HG03039 (cell line): ENCODE measurements around the gene CRABP2.

ENCODE experiments used
- ATAC-seq: cut with Tn5 transposase; IDR thresholded peaks from one replicate; pipeline ENCODE4 v1.9.1; 2021; ENCODE audit warnings: mild to moderate bottlenecking, moderate library complexity; ENCODE audit not compliant: unreplicated experiment

The CRABP2 gene

DNA sequence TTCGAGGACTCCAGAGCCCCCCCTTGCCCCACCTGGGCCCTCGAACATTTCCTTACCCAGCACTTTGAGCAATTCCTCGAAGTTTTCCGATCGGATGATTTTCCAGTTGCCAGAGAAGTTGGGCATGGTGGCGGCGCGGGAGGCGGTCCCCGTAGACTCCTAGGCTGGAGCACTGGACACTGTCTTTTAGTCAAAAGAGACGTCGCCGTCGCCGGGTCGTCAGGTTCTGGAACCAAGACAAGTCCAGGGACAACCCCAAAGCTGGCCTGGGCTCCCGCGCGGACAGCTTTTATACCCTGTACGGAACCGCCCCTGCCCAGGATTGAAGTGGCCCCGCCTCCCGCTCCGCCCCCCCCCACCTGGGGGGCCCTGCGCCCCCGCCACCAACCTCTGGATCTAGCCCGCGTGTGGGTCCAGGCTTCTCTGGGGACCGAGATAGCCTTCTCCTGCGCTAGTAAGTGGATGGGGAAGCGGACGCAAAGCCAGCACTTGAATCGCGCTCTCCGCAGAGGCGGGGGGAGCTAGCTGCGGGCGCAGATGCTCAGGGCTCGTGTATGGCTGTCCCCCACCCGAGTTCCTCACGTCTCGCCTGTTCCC, at the start of gene CRABP2:
Gene CRABP2, minus strand, starts transcription at position 263 of the 597 bp plus-strand sequence. Its CDS starts 137 bp downstream, at position 126.
- ATAC-seq = no peak

DNA sequence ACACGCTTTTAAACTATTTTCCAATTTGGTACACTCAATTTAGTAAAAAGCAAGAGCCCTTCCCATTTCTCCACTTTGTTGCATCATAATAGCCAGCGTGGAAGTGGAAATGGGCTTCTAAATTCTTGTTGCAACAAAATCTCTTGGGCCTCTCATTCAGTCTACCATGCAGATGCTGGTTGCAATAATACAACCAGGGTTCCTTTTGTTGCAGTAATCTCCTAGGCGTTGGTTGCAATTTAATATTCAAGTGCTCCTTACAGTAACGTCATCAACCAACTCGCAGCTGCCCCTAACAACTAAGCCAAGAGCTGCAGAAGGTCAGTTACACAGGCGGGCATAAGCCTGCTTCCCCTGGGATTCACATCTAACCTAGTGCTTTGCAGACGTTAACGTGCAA, 48.8 kb upstream of the CRABP2 start:
- ATAC-seq = no peak

DNA sequence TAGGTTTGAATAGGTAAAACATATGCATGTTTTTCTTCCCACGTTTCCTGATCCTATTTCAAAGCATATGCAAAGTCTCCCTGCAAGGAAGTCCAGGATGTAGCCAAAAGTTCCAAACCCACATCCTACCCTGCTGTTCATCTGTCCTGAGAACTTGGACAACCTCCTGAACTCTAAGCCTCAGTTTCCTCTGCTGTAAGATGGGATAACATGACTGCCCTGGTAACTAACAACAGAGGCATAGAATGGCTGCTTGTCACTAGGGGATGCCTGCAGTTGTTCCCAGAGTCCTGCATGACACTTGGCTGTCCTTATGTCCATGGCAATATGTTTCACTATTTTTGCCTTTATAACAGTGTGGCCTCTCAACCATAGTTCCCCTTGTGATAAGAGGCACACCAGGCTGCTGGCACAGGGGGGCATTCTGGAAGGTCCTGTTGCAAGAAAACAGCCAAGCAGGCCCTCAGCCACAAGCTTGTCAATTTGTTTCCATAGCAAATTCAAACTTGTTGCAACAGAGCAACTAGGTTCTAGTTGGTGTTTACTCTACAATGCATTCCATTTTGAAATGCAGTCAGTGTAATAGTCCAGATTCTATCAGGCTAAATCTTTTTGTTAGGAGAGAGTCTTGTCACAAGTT, 47.6 kb upstream of the CRABP2 start:
- no peak for ATAC-seq

DNA sequence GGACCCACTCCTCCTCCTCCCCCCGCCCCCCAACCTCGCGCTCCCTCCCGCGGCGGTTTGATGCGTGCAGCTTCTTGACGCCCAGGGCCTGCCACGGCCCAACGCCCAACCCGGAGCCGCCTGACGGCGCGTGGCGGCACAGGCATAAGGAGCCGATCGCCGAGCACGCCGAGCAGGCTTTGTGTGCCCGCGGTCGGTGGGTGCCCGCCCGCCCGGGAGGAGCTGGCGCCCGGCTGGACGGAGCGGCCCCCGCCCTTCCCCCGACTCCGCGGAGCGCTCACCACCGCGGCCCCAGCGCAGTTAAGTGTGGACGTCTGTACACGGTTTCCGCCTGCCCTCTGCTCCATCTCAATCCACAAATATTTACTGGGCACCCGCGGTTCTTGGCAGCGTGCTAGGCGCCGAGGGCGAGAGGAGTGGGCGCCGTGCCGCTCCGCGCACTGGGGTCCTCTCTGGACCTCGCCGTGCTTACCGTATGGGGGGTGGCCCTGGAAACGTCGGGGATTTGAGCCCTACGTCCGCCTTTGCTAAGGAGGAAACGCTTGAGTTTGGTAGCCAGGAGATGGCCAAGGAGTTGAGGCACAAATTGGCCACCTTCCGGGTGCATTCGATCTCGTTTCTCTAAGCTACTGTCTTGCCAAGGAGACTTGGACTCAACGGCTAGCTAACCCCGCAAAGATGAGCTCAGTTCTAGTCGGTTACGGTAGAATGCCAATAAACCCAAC, 46.5 kb upstream of the CRABP2 start:
- ATAC-seq = peak; percentile 53

DNA sequence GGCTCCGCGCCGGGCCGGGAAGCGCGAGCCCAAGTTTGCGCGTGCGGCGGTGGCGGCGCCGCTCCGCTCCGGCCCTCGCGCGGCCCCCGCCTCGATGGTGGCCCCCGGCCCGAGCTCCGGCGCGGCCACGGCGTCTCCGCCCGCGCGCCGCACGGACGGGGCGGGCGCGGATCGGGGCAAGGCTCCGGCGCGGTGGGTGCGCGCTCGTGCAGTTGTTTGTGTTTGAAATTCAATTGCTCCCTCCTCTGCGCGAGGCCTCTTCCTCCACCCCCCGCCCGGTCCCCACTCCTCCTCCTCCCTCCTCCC, 46.0 kb upstream of the CRABP2 start, which contains the start of gene HDGF:
Gene HDGF, minus strand, starts transcription at position 225 of the 306 bp plus-strand sequence. CDS start 246 bp downstream, outside the sequence.
- no peak for ATAC-seq

DNA sequence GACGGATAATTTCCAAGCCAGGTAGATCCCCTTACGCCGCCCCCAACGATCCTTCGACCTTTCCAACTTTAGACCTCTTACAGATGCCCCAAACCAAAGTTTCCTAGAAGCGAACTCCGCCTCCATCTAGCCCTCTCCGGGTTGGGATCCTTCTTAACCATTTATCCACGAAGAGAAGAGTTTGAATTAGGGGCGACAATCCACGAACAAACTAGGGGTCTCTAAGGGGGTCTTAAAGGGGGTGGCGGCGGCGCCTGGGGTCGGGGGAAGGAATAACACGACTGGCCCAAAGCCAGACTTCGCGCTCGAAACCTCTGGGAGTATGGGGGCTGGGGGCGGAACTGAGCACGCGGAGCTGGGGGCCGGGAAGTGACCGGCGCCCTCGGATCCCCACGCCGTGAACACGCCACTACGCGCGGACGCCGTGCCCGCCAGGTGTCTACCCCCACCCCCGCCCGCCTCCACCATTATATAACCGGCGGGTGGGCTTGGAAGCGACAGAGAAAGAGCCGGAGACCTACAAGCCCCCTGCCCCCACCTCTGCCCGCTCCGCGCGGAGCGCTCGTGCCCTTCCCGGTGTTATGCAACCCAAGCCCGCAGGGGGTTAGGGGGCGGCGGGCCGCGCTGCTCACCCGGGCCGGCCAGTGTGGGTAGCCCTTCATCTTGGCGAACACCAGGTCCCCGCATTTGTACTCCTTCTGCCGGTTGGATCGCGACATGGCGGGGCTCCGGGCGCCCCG, 45.5 kb upstream of the CRABP2 start:
- peak; percentile 11 for ATAC-seq

DNA sequence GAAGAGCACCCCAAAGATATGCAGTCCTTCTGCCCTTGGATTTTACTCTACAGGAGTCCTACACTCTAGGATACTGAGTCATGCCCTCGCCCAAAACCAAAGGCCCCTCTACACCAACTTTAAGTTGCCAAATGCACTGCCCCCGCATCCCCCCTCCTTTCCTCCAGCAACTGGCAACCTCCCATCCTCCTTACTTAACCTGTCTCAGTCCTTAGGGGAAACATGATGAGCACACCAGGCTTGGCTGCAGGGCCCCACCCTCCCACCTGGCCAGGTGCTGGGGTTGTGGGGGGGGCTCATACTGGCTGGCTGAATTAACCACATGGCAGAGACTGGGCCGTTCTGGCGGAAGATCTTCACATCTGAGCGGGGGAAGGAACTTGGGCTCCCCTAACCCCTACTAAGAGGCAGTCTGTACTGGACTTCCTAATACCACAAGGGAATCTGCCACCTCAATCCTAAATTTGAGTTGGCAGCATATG, 44.8 kb upstream of the CRABP2 start:
- no peak for ATAC-seq

DNA sequence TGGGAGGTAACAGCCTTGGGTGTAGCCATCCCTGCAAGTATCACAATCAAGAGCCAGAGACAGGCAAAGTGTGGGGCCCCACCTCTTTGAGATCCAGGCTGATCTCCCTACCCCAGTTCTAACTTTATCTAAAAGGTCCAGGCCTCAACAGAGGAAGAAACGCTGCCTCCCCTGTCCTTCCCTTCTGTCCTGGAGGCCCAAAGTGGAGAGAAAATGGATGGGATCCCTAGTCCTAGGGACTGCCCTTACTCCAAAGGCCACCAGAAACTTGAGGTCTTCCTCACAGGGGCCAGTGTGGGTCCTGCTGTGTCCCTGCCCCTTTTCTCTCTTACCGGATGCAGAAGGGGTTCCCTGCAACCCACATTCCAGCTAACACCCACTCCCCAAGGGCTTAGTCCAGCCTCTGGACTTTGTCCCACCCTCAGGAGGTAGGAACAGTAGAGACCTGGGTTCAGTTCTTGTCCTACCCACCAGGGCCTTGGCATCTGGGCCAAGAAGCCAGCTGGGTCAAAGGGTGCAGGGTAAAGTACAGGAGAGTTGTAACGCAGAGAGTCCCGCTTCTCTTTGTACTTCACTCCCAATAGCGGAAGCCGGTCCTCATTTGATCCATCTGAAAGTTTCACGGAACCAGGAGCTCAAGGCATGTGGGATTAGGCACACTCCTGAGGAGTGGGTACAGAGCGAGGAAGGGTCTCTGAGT, 44.2 kb upstream of the CRABP2 start:
- no peak for ATAC-seq

DNA sequence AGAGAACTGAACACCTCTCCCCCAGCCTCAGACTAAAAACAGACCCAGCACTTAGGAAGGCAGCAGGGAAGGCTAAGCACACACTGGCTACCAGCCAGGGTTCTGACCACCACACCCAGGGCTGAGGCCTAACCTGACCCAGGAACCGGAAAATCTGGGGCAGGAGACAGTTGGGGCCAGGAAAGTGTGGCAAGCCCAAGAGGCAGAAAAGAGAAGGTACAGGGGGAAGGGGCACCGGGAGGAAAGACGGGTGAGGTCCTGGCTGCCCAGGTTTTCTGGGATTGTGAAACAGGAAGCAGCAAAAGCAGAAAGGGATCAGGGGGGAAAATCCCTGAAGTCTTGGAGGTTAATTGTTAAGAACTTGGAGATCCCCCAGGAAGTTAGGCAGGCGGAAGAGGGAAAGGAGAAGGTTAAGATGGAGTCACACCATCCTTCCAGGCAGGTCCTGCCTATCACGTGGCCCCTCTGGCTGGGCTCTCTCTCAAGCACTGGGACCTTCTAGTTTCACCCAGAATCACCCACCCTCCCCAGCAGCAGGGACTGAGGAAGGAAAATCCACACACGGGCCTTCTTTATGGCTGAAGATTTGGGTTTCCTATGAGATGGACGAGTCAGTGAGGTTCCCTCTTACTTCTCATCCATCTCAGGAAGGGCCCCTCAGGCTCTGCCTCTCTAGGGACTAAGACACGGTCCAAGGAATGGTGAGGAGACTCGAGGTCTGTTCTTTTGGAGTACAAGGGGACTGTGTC, 43.5 kb upstream of the CRABP2 start:
- no peak for ATAC-seq

DNA sequence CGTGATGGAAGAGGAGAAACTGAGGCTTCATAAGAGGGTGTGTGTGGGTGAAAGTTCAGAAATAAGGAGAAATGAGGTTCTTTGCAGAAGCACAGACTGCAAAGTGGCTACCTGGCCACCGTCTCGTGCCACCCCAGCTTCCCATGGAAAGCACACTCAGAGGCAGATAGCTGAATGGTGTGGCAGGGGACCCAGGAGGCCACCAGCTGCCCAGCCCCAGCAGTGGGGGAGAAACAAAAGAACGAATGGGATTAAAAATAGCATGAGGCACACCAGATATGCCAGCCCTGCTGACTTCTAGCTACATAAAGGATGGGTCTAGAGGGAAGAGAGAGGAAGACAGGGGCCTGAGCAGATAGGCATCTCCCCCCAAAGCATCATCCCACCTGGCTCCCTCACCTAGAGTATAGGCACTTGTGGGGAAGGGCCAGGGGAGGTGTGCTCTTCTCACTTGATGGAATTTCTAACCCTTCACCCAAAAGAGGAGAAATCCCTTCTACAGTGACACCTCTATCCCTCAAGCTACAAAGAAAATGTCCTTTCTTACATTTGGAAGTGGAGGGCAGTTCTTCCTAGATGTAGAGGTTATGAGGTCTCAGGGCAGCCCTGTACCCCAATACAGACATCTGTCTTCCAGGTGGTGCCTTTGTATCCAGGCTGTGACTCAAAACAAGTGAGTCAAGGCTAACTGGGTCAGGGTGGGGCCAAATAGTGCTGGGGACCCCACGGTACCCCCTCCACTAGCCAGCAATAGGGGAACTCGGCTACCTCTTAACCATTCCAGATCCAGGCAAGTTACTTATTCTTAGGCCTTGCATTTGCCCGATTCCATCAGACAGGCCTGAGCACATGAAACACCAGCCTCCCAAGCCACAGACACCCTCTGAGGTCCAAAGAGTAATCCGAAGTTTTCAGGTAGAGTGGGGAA, 42.6 kb upstream of the CRABP2 start:
- no peak for ATAC-seq

DNA sequence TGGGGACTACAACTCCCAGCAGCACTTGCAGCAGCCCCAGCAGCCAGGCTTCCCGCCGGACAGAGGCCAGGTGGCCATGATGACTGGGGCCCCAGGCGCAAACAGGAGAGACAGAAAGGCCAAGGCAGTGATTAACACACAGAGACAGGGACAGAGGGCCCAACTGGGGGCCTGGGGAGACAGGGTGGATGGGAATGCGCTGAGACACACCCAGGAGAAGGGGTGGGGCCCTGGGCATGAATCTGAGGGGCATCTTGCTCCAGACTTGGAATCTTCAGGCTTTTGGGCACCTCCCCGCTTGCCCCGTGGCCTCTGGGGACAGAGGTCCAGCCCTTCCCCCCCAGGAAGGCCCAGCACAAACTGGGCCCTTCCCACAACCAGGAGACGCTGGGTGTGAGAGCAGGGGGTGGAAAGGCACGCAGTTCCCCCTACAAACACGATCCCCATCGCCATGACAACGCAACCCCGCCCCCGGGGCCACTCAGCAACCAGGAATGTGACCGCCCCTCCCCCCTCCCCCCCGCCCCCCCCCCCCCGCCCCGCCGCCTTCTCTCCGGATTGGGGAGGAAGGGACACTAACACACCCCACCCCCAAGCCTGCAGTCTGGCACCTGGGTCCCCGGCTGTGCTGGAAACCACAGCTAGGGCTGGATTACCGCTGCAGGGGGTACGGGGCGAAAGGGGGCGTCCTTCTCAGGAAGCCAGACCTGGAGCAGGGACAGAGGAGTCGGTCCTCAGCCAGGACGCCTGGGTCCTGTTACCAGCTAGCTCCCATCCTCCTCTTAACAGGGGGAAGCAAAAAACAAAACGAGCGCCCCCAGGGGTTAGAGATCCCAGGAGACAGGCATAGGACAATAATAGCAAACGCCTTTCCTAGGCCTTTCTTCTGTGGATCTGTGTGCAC, 41.6 kb upstream of the CRABP2 start:
- no peak for ATAC-seq

DNA sequence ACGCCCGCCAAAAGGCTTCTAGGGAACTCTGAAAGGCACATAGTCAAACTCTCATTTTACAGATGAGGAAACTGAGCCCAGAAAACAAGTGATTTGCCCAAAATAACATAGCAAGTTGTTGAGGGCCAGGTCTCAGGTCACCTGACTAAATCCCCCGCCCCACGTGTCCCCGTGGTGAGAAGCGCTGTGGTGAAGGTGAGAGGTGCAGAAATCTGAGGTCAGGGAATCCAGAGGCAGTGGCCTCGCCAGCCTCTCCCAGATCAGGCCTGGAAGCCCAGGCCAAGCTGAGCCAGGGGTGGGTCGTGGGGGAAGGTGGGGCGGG, 41.0 kb upstream of the CRABP2 start:
- no peak for ATAC-seq

DNA sequence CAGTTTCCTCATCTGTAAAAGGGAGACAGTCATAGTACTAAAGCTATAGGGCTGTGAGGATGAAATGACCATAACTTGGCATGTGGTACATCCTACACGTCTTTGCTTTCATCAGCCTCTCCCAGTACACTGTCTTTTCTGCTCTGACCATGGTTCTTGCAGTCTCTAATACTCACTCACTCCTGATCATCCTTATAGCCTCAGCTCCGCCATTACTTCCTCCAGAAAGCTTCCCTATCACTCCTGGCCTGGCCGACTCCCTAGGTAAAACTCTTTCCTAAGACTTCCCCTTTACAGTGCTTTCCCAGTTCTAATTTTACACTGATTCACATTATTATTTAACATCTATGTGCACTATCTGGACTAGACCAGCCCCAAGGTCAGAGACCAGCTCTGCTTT, 40.5 kb upstream of the CRABP2 start:
- no peak for ATAC-seq

DNA sequence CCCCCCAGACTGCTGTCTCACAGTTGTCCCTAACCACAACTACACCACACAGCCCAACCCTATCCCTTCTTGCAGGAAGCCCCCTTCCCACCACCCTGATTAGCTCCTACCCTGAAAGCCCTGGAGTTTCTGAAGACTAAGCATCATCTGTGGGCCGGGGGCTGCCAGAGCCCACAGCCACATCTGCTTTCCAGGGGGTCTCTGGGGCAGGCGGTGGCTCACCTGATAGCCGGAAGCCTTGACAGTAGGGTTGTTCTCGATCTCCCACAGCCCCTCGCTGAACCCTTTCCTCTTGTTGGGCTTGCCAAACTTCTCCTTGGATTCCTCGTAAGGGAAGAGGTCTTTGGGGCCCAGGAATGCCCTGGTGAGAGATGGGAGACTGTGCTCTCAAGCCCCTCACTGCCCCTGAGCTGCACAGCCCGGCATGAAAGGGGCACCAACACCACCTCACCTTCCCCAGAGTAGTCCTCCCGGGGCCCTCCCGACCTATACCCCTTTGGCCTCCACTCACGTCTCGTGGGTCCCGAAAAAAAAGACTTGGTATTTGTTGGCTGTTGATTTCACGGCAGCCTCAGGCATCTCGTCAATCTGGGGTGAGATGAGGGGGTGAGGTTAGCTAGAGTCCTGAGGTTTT, 39.5 kb upstream of the CRABP2 start:
- no peak for ATAC-seq

DNA sequence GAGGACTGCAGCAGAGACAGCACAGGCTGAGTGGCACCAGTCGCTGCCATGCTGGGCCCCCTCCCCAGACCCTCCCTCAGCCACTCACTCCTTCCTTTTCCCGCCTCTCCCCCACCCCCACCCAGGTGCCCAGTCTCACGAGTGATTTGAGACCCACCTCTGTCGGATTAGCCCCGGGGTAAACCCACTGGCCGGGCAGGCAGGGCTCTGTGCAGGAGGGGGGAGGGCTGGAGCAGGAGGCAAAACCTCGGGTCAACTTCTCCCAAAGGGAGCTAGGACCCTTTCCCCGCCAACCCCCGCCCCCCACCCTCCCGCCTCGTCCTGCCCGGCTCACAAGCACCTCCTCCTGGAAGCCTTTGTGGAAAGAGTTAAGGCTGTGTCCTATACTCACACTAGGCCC, 39.0 kb upstream of the CRABP2 start:
- no peak for ATAC-seq

DNA sequence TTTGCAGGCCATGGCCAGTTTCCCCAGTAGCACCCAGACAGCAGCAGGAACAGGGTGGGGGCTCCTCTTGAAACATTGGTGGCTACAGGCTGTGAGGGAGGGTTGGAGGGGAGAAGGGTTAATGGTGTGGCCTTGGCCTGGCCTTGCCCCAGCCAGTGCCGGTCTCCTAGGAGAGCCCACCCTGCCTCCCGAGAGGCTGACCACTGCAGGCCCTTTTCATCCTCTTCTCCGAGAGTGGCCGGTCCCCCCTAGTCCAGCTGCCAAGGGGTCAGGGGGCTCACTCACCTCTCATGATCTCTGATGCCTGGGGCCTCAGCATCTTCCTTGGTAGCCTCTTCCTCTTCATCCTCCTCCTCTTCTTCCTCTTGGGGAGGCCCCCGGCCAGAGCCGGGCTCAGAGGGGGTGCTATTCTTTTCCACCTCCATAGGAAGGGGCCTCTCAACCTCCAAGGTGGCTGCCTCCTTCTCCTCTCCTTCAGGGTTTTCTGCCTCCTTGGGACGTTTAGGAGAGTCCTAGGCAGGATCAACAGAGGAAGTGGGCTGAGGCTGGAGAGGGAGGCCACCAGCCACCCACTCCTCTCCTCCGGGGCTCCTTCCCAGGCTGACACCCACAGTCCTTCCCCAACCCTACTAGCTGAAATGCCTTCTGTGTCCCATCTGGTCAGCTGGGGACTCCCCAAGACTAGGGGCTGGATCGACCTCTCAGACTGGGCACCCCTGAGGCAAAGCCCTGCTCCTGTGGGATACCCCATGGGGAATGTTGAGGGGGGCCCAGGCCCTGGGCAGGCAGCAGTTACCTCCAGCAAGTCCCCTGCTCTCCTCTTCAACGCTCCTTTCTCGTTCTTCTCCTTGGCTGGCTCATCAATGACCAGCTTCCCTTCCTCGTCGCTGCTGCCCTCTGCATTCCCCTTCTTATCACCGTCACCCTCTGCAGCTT, 38.3 kb upstream of the CRABP2 start:
- ATAC-seq = no peak

DNA sequence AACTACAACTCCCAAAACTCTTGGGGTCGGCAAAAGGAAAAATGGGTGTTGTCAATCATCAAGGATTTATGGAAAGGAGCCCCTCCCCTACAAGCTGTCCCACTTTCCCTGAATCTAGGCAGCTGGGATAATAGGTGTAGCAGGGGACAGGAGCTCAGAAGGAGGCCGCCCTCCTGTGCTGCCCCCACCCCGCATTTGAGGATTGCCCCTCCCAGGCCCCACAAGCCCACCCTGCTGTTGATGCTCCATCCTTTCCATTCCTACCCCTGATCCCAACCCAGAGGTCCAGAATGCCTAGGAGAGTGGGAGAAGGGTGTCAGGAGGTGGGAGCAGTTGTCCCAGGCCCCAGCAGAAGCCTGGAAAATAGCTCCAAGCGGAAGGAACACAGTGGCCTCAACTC, 37.4 kb upstream of the CRABP2 start:
- ATAC-seq = no peak
